Keratinocyte (primary cell): ENCODE data around the gene GABPB2.

Experiments
- CTCF ChIP-seq, 3 experiments: IDR thresholded peaks in 1 of 3; conservative IDR thresholded peaks in 1 of 3; optimal IDR thresholded peaks in 1 of 3; 2 replicates in 2 of 3; 3 replicates in 1 of 3; pipeline versions ENCODE3 to v1.5.1; 2011; ENCODE audit warnings: low read length in 3 of 3, mild to moderate bottlenecking in 3 of 3, moderate library complexity in 2 of 3, control low read depth in 1 of 3, inconsistent platforms in 1 of 3; ENCODE audit not compliant: insufficient read depth in 2 of 3; ENCODE audit errors: extremely low read depth in 1 of 3
- EZH2 ChIP-seq: IDR thresholded peaks from one replicate; pipeline ENCODE4 v1.6.1; 2012; ENCODE audit warnings: inconsistent platforms, mild to moderate bottlenecking, low read length, moderate library complexity

GRCh38 chr1:151158326-151158725, 87.8 kb downstream of the GABPB2 start:
- TF ChIP-seq CTCF (optimal IDR thresholded peaks at IDR 0.05 in 1 of 3, IDR thresholded peaks at IDR 0.05 in 1 of 3, conservative IDR thresholded peaks at IDR 0.05 in 1 of 3; ENCODE audit: extremely low read depth in 1 of 3, insufficient read depth in 2 of 3, low read length in 3 of 3), result no peak
- no peak for TF ChIP-seq EZH2
